Measurements from ENCODE around the gene CBLN2.
A peak's percentile ranks its signal among the peaks of the same experiment; 100 is the strongest.

The CBLN2 gene

GRCh38 chr18:72544092-72544886 lies at the start of gene CBLN2:
Gene CBLN2 (minus strand): TSS chr18:72544342. CDS start chr18:72542160, 2,182 bp downstream.
- peak; percentile 7 to 27 for DNase-seq

- no peak for DNase-seq
Observed at GRCh38 chr18:72588360-72588759, 44.2 kb upstream of the CBLN2 start.

GRCh38 chr18:72584787-72585186 lies 40.6 kb upstream of the CBLN2 start:
- DNase-seq: no peak

- no peak for DNase-seq
Observed at GRCh38 chr18:72581976-72582375, 37.8 kb upstream of the CBLN2 start.

GRCh38 chr18:72572896-72573295 lies 28.8 kb upstream of the CBLN2 start:
- no peak for DNase-seq

GRCh38 chr18:72566290-72566689 lies 22.1 kb upstream of the CBLN2 start:
- no peak for DNase-seq

GRCh38 chr18:72555968-72556367 lies 11.8 kb upstream of the CBLN2 start:
- peak; percentile 4 to 7 for DNase-seq

GRCh38 chr18:72555101-72555500 lies 11.0 kb upstream of the CBLN2 start:
- DNase-seq: no peak

- DNase-seq: no peak
Observed at GRCh38 chr18:72543357-72544055, 636 bp downstream of the CBLN2 start.

- peak in 1 of 2 donors; percentile 1 for DNase-seq
Observed at GRCh38 chr18:72542984-72543356, 1.2 kb downstream of the CBLN2 start.

GRCh38 chr18:72542342-72542741 lies 1.8 kb downstream of the CBLN2 start:
- DNase-seq: no peak

GRCh38 chr18:72541871-72542332 lies 2.2 kb downstream of the CBLN2 start:
- no peak for DNase-seq

GRCh38 chr18:72539901-72540300 lies 4.2 kb downstream of the CBLN2 start:
- DNase-seq: no peak

- no peak for DNase-seq
Observed at GRCh38 chr18:72530622-72531021, 13.5 kb downstream of the CBLN2 start.

- DNase-seq: no peak
Observed at GRCh38 chr18:72504866-72505265, 39.3 kb downstream of the CBLN2 start.

GRCh38 chr18:72502671-72503431 lies 41.3 kb downstream of the CBLN2 start:
- no peak for DNase-seq

GRCh38 chr18:72492497-72492896 lies 51.6 kb downstream of the CBLN2 start:
- DNase-seq: no peak
